Activated gamma-delta T cell (primary cell): ENCODE measurements around the gene TCAF1.
A peak's percentile ranks its signal among the peaks of the same experiment; 100 is the strongest.
"Not testable (repeated sequence)": the region's sequence is repeated elsewhere in the genome, so short reads cannot be mapped to it uniquely, and the experiment has no call there.

Experiments used
- DNase-seq: peaks from one replicate; lab custom pipeline; 2025; lab: John Stamatoyannopoulos, UW

Gene TCAF1

DNA sequence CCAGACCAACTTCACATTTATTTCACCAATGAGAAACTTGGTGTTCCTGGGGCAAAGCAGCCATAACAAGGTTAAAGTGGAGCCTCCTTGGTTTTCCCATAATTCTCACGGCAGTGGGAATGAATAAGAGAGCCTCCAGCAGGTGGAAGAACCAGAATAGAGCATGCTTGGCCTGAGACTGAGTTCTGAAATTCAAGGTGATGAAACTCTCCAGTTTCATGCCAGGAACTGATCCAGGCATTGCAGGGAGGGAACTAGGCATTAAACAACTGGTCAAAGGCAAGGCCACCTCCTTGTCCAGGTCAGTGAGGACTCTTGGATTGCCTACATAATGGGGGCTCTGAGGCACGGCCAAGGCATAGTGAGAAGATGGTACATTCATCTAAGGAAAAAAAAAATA, 44.0 kb downstream of the TCAF1 start:
- not testable (repeated sequence) for DNase-seq

DNA sequence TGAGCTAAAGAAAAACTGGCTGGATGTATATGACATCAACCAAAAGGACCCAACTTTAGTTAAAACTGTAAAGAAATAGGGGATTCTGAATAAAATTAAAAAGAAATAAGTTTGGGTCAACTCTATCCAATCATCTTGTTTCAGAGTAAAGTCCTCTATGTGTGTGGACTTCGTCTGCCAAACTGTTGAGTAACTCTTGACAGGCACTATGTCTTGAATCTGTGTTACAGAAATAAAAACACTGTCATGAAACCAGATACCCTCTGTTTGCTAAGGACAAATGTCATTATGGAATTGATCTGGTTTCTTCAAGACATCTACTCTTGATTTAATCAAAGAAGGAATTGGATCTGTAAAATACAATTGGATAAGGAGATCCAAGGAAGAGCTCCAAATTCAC, 46.5 kb downstream of the TCAF1 start:
- DNase-seq, result not testable (repeated sequence)

GRCh38 chr7:143850682-143851081, 51.3 kb downstream of the TCAF1 start:
- no peak for DNase-seq

DNA sequence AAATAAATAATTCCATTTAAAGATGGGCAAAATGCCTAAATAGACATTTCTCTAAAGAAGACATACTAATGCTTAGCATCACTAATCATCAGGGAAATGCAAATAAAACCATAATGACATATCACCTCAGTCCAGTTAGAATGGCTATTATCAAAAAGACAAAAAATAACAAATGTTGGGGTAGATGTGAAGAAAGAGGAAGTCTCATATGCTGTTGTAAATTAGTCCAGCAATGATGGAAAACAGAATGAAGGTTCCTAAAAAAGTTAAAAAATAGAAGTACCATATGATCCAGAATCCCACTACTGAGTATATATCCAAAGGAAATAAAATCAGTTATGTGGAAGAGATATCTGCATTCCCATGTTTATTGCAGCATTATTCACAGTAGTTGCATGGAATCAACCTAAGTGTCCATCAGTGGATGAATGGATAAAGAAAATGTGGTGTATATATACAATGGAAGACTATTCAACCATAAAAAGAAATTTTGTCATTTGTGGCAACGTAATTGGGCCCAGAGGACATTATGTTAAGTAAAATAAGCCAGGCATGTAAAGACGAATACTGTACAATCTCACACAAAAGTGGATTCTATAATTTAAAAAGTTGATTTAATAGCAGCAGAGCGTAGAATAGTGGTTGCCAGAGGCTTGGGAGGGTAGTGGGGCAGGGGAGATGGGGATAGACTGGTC, 52.0 kb downstream of the TCAF1 start:
- no peak for DNase-seq

DNA sequence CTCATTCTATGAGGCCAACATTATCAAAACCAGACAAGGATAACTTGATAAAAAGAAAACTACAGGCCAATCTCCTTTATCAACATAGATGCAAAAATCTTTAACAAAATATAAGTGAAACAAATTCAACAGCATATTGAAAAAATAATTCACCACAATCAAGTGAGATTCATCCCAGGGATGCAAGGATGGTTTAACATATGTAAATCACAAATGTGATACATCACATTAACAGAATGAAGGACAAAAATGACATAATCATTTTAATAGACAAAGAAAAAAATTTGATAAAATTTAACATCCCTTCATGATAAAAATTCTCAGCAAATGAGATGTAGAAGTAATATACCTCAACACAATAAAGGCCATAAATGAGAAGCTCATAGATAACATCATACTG, 53.8 kb downstream of the TCAF1 start:
- DNase-seq, result no peak

GRCh38 chr7:143846692-143847091, 55.3 kb downstream of the TCAF1 start:
- no peak for DNase-seq

DNA sequence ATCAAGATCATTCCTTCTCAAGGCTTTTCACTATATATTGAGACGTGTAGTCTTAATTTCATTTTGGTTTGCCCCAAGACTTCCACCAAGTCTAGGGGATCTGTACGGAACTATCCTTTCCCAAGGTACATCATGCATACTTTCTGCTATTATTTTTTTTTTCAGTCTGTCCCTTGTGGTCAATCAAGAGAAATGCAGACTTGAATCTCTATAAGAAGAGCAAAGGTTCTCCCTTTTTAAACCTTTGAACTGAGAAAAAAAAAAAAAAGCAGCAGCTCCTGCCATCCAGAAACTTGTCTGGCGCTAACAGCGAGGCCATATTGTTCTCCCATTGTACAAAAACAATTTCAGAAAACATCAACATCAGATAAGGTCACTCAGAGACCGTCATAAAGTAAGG, 60.3 kb downstream of the TCAF1 start:
- not testable (repeated sequence) for DNase-seq

DNA sequence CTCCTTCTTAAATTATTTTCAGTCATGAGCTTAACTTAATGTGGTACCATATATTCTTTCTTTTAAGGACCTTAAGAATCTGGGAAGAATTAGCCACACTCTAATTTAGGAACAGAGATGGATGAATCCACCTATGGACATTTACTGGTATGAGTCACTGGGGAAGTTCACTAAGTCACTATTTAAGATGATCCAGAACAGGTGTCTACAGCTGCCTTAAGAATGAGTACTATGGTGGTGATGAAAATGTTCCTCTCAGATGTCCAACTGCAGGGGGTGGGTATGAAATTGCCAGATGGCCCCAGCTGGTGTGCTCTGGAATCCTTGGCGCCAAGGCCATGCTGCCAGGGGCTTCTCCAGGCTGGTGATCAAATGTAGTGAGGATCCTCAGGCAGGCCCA, 61.9 kb downstream of the TCAF1 start:
- DNase-seq, result not testable (repeated sequence)

DNA sequence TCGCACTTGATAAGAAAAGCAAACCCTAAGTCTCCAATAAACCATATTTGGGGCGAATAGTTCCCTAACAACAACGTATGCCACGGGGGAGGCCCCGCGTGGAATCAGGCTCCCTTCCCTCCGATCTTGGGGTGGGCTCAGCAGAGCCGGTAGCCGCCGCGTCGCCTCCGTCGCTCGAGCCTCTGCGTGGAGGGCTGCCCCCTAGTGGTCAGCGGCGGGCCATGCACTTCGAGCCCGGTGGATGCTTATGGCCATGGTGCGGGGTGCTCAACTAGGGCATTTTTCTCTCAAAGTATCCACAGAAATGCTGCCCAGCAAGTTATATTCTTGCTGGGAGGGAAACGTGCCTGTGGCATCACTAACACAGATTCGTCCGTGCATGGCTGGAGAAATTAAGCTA, 64.8 kb downstream of the TCAF1 start:
- DNase-seq, result not testable (repeated sequence)

DNA sequence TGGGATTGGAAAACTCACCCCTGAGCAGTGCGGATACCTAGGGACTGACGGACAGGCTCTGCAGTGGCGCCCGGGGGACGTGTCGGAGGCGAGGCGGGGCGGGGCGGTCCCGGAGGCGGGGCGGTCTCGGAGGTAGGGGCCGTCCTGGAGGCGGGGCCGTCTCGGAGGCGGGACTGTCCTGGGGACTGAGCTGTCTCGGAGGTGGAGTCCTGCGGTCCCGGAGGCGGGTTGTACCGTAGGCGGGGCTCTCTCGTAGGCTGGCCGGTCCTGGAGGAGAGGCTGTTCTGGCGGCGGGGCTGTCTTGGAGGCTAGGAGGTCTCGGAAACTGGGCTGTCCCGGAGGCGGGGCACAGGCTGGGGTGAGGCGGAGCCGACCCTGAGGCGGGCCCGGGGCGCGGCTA, 65.4 kb downstream of the TCAF1 start:
- DNase-seq, result peak; percentile 92

- DNase-seq, result not testable (repeated sequence)
Observed at GRCh38 chr7:143836088-143836487, 65.9 kb downstream of the TCAF1 start.

- DNase-seq, result not testable (repeated sequence)
Observed at GRCh38 chr7:143826578-143826977, 75.4 kb downstream of the TCAF1 start.

GRCh38 chr7:143824295-143825135, 77.5 kb downstream of the TCAF1 start:
- DNase-seq, result not testable (repeated sequence)

DNA sequence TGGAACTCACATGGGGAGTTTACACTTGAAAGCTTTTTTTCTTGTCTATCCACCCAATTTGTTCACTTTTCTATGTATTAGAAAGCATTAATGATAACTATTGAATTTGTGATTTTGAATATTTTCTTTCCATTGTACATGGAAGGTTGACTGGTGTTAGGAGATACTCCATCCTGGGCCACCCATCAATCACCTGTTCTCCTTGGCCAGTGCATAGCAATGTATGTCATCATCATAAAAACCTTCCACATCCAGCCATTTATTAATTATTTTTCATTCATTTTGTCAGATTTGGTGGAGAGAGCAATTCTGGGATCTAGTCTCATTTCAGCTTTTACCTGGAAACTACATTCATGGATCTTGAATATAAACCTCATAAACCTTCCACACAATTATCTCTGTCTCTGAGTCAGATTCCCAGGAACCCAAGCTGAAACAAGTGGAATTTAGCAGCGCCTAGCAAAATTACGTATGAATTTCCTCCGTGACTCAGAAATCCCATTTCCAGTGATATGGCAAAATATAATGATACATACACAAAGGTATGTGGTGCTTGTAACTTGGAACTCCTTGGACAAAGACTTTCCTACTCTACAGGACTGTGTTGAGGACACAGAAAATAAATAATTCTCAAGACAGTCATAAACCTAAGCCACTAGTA, 78.2 kb downstream of the TCAF1 start:
- not testable (repeated sequence) for DNase-seq

GRCh38 chr7:143821392-143822277, 80.3 kb downstream of the TCAF1 start:
- DNase-seq, result not testable (repeated sequence)

GRCh38 chr7:143817873-143818272, 84.1 kb downstream of the TCAF1 start:
- DNase-seq, result not testable (repeated sequence)

DNA sequence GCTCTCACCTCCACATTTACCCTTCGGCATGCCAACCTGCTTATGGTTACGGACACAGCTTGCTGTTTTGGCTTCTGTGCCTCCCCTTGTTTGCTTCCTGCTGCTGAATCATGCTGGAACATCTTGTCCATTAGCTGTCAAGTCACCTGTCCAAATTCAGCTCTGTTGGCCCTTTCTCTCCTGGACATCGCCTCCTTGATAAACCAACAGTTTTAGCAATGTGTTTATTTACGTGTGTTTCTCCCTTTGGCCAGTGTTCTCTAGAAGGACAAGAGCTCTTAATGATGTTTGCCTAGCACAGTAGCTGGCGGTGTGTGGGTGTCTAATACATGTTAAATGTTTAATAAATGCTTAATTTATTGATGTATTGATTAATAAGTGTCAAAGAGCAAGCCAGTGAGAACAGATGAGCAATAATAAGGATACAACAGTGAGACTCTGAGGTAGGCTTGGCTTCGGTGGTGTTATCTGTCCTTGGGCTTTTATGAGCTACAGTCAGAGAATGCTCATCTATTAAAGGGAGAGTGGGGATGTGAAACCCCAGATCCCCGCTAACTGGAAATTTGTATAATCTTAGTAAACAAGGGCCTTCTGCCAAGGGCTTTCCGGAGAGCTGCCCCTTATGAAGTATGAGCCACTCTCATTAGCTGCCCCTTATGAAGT, 85.4 kb downstream of the TCAF1 start:
- DNase-seq, result not testable (repeated sequence)

GRCh38 chr7:143810639-143811038, 91.3 kb downstream of the TCAF1 start:
- not testable (repeated sequence) for DNase-seq

GRCh38 chr7:143806664-143807071, 95.3 kb downstream of the TCAF1 start:
- not testable (repeated sequence) for DNase-seq
